Activated CD4-positive, alpha-beta memory T cell treated with anti-CD3 and anti-CD28 coated beads, Interleukin-2, amount 10 ng/mL, durations not matched to agents 7 days and 5 days (primary cell): ENCODE measurements around the gene CHRDL2. TPM values are rescaled to one million over a fixed set of nuclear protein-coding genes. Genes with fewer than 3 reads are reported as not detected.

Experiments
- CTCF ChIA-PET: fragments of 350-600 bp; sonication (Branson Sonifier 250); formaldehyde crosslinking; loops from one replicate; lab custom pipeline; 2021; ENCODE audit warnings: antibody characterized with exemption, inconsistent platforms; lab: Charles Lee
- POLR2A ChIA-PET: fragments of 350-600 bp; sonication (Branson Sonifier 250); formaldehyde crosslinking; loops from one replicate; lab custom pipeline; 2021; ENCODE audit warnings: antibody characterized with exemption; lab: Charles Lee
- DNase-seq: peaks from one replicate; pipeline ENCODE4 v3.0.0-alpha.2; 2020
- H3K27ac Mint-ChIP-seq: one replicate; pipeline ENCODE4 v1.8.0; 2021; ENCODE audit warnings: mild to moderate bottlenecking, mixed read lengths
- H3K27me3 Mint-ChIP-seq: one replicate; pipeline ENCODE4 v1.8.0; 2021; ENCODE audit warnings: mixed read lengths
- H3K36me3 Mint-ChIP-seq: one replicate; pipeline ENCODE4 v1.8.0; 2021; ENCODE audit warnings: low read depth, mixed read lengths
- H3K4me1 Mint-ChIP-seq: one replicate; pipeline ENCODE4 v1.8.0; 2021; ENCODE audit warnings: mixed read lengths
- H3K4me3 Mint-ChIP-seq: one replicate; pipeline ENCODE4 v1.8.0; 2021; ENCODE audit warnings: mild to moderate bottlenecking, mixed read lengths
- H3K9me3 Mint-ChIP-seq: one replicate; pipeline ENCODE4 v1.8.0; 2021; ENCODE audit warnings: mixed read lengths
- total RNA-seq, 2 experiments: library from RNA; stranded (reverse); gene quantifications; one replicate each; pipeline ENCODE4 v1.2.3, GENCODE V29; 2021

The CHRDL2 gene
- total RNA-seq, 2 experiments from 2014 or later = not detected

DNA sequence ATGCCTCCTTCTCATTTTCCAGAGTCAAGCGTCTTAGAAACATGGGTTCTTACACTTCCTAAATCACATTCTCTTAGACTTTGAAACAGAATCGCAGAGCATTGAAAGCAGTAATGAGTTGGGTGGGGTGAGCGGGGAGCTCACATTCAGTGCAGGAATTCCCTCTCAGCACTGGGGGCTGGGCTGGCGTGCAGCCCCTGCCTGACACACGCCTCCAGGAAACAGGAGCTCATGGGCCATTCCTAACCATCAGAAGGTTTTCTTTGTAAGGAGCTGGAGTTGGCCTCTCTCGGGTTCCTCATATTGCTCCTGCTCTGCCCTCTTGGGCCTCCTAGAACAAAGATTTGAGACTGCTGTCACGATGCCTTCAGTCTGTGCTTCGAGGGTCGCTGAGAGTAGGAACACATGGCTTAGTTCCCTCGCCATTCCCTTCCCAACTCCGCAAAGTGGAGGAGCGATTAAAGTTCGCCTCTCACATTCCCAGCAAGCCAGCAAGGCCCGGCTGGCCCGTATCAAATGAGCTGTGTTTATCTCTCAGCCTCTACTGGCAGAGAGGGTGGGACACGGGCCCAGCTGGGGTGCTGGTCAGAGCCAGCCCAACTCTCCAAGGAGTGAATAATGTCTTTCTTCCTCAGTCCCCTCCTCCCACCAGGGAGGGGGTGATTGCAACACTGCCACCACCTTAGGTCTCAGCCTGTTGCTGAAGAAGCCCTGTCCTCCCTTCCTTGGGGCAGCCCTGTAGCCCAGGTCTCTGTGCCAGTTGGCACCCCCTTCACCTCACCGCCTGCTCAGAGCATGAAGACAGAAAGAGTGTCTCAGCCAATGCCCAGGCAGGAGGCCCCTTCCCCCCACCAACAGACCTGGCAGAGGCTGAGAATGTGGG lies 10.4 kb downstream of the CHRDL2 start:
- no peak for DNase-seq
- Mint-ChIP-seq H3K27me3 (peaks cover 26% of the 10 kb centered on the region), H3K27ac (no peak overlapping the region), H3K4me1 (no peaks in the 10 kb centered on the region), H3K9me3 (no peaks in the 10 kb centered on the region), H3K4me3 (no peak overlapping the region), H3K36me3 (no peaks in the 10 kb centered on the region)
- CTCF ChIA-PET = interaction anchor here (1.4 kb wide), 1 partner anchor 18 kb away, joined by 5 read pairs; no protein-coding TSS in a partner anchor
- POLR2A ChIA-PET = no interaction called here

DNA sequence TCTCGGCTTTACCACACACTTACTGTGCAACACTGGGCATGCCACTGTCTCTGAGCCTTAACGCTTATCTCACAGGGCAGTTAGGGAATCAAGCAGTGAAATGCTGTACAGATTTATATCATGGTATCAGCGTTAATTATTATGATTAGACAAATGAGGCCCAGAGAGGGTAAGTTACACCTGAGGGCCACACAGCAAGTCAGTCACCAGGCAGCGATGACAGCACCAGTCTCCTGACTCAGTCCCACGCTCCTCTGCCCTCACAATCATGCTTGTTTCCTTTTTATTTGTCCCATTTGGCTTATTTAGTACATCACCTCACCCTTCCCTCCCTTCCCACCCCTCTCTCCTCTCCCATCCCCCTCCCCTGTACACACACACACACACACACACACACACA lies 12.2 kb downstream of the CHRDL2 start:
- no peak overlapping the region for H3K4me3 Mint-ChIP-seq
- H3K36me3 Mint-ChIP-seq = no peaks in the 10 kb centered on the region
- H3K4me1 Mint-ChIP-seq = no peaks in the 10 kb centered on the region
- H3K27ac Mint-ChIP-seq = no peak overlapping the region
- POLR2A ChIA-PET = no interaction called here
- peaks cover 15% of the 10 kb centered on the region for H3K27me3 Mint-ChIP-seq
- H3K9me3 Mint-ChIP-seq = no peaks in the 10 kb centered on the region
- CTCF ChIA-PET = no interaction called here
- no peak for DNase-seq

DNA sequence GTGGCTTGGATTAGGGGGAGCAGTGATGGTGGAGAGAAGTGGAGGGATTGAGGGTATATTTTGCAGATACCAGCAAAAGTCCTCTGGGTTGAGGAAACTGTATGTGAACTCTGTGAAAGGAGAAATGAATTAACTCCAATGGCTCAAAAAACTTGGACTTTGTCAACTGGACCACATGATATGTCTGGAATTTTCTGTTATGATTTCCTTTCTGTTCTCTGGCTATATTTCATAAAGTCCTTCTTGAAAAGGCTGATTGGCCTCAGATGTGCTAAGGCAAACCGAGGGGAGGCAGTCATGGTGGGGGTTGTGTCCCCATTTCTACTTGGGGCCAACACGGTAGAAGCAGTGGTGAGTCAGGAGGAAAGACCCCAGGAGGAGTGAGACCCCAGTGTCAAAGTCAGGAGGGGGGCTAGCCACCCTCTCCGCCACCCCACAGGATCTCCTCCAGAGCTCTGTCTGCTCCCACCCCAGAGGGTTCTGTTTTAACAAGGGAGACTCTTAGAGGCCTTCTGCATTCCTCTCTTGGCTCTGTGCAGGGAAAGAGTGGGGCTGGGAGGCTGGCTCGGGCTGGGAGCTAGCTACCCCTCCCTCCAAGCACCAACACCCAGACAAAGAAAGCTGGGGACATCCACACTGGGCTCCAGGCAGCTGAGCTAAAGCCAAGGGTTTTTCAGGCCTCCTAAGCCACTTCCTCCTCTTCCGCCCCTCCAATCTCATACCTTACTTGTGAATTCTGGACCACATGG lies 13.8 kb downstream of the CHRDL2 start:
- DNase-seq = no peak
- Mint-ChIP-seq H3K27ac (no peak overlapping the region), H3K4me3 (no peak overlapping the region), H3K27me3 (peaks cover 4% of the 10 kb centered on the region), H3K4me1 (no peaks in the 10 kb centered on the region), H3K36me3 (no peaks in the 10 kb centered on the region), H3K9me3 (no peaks in the 10 kb centered on the region)
- ChIA-PET CTCF (interaction anchor here (1.2 to 2.8 kb wide), 3 partner anchors 9 to 22 kb away, joined by 3 to 12 read pairs (median 4); no protein-coding TSS in a partner anchor), POLR2A (no interaction called here)

DNA sequence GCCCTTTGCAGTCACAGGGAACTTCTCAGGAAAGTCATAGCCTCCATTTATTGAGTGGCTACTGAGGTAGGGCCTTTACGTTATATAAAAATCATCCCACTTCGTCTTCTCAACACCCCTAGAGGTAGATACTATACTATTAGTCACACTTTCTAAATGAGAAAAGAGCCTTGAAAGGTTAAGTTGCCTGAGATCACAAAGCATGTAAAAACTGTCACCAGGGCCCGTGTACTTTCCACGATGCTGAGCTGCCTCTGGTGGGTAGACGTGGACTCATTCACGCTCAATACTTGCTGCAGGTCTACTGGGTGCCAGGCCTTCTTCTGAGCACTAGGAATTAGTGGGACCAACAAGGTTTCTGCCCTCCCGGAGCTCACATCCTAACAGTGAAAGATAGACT lies 16.3 kb downstream of the CHRDL2 start:
- H3K36me3 Mint-ChIP-seq = no peaks in the 10 kb centered on the region
- H3K4me1 Mint-ChIP-seq = no peaks in the 10 kb centered on the region
- CTCF ChIA-PET = interaction anchor here (1.0 kb wide), 1 partner anchor 25 kb away, joined by 3 read pairs; no protein-coding TSS in a partner anchor
- H3K4me3 Mint-ChIP-seq = no peak overlapping the region
- H3K27me3 Mint-ChIP-seq = peaks cover 4% of the 10 kb centered on the region
- no peak for DNase-seq
- no peak overlapping the region for H3K27ac Mint-ChIP-seq
- H3K9me3 Mint-ChIP-seq = no peaks in the 10 kb centered on the region
- POLR2A ChIA-PET = no interaction called here

DNA sequence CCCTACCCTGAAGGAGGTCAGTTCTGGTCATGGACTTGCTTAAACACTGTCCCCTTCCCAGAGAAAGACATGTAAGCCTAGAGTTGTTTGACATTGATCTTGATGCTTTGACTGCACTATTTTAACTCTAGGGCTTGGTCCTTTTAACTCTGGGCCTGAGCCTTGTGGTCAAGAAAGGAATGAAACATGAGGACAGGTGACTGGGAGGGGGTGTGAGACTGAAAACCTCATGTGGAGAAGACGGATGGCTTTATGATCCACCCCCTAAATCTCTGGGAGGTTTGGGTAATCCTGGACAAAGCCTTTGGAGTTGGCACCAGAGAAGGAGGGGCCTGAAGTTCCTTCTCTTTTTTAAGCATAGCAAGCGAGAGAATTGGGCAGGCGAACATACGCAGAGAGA lies 17.5 kb downstream of the CHRDL2 start:
- Mint-ChIP-seq H3K27me3 (peaks cover 4% of the 10 kb centered on the region), H3K27ac (no peak overlapping the region), H3K4me1 (no peaks in the 10 kb centered on the region), H3K36me3 (no peaks in the 10 kb centered on the region), H3K4me3 (no peak overlapping the region), H3K9me3 (no peaks in the 10 kb centered on the region)
- POLR2A ChIA-PET = no interaction called here
- CTCF ChIA-PET = no interaction called here
- no peak for DNase-seq

DNA sequence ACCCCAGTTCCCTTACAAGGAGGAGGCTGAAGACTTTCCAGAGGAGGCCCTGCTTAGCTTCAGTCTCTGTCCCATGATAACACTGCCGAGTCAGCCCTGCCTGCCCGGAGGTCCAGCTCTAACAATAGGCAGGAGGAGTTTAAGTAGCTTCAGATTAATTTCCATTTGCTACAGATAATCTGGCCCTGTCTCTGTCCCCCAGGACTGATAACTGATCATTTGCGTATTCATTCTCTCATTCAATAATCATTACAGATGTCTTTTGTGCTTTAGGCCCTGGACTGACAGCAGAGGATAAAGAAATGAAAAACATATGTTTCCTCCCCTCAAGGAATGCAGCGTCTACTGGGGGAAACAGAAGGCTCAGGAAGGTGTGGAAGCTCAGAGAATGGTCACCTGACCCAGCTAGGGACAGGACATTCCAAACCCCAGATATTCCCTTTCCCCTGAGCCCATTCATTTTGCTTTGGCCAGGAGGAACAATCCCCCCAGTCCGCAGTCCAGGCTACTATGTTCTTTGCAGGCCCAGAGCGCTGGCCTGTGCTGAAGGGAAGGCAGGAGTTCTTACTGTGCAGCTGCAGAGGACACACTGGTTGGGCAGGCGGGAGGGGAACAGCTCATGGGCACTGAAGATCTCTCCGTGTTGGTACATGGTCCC lies 20.8 kb downstream of the CHRDL2 start:
- Mint-ChIP-seq H3K27ac (no peak overlapping the region), H3K4me1 (no peaks in the 10 kb centered on the region), H3K4me3 (no peak overlapping the region), H3K36me3 (no peaks in the 10 kb centered on the region), H3K27me3 (no peaks in the 10 kb centered on the region), H3K9me3 (no peaks in the 10 kb centered on the region)
- ChIA-PET POLR2A (no interaction called here), CTCF (interaction anchor here (1.0 kb wide), 1 partner anchor 8 kb away, joined by 3 read pairs; no protein-coding TSS in a partner anchor)
- no peak for DNase-seq

DNA sequence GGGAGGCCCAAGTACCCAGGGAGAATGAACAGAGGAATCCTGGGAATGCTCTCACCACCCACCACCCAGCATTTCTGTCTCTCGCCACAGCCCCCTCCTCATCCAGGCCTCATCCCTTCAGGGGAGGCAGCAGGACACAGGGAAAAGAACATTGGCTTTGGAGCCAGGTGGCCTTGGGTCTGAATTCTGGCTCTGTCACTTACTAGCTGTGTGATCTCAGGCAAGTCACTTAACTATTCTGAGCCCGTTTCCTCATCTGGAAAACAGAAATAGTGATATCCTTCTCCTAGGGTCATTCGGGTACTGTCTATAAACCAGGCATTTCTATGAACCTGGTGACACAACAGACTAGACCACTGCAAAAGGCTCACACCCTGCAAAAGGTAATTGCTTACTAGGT lies 22.1 kb downstream of the CHRDL2 start:
- POLR2A ChIA-PET = no interaction called here
- H3K4me3 Mint-ChIP-seq = no peak overlapping the region
- no peaks in the 10 kb centered on the region for H3K4me1 Mint-ChIP-seq

DNA sequence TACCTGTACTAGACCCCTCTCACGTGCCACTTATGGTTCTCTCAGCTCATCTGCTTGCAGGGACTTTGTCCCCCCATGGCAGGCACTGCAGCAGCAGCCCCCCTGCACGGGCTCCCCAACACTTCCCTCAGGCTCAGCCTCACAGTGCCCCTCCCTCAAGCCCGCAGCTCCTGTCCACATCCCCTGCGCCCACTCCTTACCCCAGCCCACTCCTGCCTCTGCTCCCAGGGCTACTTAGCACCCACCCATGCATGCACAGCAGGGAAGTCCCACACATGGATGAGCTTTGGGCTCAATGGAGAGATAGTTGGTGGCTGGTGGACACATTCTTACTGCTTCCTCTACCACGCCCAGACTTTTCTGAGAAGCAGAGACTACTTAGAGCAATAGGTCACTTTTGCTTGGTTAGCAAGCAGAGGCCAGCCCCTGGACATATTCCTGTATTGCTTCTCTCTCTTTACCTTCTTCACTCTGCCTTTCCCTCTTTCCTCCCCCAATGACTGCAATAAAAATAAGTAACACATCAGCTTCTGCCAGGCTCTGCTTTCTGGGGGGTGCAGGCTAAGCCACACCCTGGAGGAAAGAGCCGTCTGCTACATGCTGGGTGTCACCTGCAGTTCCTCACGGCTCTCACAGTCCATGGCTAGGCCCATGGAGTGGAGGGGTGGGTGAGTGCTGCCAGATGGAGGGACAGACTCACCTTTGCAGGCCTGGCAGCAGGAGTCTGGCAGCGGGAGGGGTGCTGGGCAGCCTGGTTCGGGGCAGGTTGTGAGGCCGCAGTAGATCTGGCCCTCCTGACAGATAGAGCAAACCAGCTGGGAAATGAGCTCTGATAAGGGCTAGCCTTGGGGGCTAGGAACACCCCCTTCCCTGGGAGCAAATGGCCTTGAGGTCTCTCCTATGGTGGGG lies 23.4 kb downstream of the CHRDL2 start:
- Mint-ChIP-seq H3K4me3 (no peak overlapping the region), H3K36me3 (no peaks in the 10 kb centered on the region), H3K27me3 (no peaks in the 10 kb centered on the region), H3K9me3 (no peaks in the 10 kb centered on the region), H3K4me1 (no peaks in the 10 kb centered on the region), H3K27ac (no peak overlapping the region)
- ChIA-PET CTCF (no interaction called here), POLR2A (no interaction called here)
- no peak for DNase-seq

More for the DNA sequence above, 22.1 kb downstream of the CHRDL2 start:
- DNase-seq = no peak
- Mint-ChIP-seq H3K36me3 (no peaks in the 10 kb centered on the region), H3K27ac (no peak overlapping the region), H3K27me3 (no peaks in the 10 kb centered on the region), H3K9me3 (no peaks in the 10 kb centered on the region)
- CTCF ChIA-PET = no interaction called here

DNA sequence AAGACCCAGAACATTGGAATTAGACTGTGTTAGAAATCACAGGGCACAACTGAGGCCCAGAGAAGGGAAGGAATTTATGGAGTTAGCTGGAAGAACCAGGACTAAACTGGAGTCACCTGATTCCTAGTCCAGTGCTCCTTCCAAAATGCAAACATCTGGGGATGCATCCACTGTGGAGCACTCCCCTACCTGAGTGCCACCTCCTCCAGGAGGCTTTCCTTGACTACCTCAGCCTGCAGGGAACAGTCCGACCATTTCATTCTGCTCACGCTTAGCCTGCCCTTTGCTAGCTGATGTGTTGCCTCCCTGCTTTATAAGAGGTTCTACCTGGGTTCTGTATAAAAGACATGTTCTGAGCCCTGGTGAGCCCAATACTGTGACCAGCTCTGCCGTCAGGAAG lies 24.0 kb downstream of the CHRDL2 start:
- DNase-seq = no peak
- CTCF ChIA-PET = no interaction called here

DNA sequence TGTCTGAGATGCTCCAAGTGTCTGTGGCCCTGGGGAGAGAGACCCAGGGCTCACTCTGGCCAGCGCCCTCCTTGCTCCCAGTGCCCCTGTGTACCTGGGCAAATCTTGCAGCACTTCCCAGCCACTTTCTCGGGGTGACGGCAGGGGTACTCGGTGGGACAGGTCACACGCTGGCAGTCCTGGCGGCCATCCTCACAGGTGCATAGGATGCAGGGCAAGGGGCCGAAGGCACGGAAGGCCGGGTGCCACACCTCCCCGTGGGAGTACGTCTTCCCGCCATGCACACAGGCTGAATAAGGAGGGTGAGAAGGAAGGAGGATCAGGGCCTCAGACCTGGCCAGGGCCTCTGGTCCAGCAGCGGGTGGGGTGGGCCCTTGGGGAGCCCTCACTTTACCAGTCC lies 28.0 kb downstream of the CHRDL2 start:
- Mint-ChIP-seq H3K9me3 (no peaks in the 10 kb centered on the region), H3K27ac (no peak overlapping the region), H3K4me1 (no peaks in the 10 kb centered on the region), H3K4me3 (no peak overlapping the region), H3K27me3 (no peaks in the 10 kb centered on the region), H3K36me3 (no peaks in the 10 kb centered on the region)
- CTCF ChIA-PET = interaction anchor here (0.8 to 4.0 kb wide), 22 partner anchors 10 to 285 kb away, joined by 3 to 50 read pairs (median 4); partner anchors contain the start of genes NEU3 and POLD3
- POLR2A ChIA-PET = no interaction called here
- no peak for DNase-seq

More for the DNA sequence above, 24.0 kb downstream of the CHRDL2 start:
- H3K4me3 Mint-ChIP-seq = no peak overlapping the region
- H3K27me3 Mint-ChIP-seq = no peaks in the 10 kb centered on the region
- POLR2A ChIA-PET = no interaction called here
- no peaks in the 10 kb centered on the region for H3K4me1 Mint-ChIP-seq
- H3K9me3 Mint-ChIP-seq = no peaks in the 10 kb centered on the region
- no peaks in the 10 kb centered on the region for H3K36me3 Mint-ChIP-seq
- no peak overlapping the region for H3K27ac Mint-ChIP-seq

DNA sequence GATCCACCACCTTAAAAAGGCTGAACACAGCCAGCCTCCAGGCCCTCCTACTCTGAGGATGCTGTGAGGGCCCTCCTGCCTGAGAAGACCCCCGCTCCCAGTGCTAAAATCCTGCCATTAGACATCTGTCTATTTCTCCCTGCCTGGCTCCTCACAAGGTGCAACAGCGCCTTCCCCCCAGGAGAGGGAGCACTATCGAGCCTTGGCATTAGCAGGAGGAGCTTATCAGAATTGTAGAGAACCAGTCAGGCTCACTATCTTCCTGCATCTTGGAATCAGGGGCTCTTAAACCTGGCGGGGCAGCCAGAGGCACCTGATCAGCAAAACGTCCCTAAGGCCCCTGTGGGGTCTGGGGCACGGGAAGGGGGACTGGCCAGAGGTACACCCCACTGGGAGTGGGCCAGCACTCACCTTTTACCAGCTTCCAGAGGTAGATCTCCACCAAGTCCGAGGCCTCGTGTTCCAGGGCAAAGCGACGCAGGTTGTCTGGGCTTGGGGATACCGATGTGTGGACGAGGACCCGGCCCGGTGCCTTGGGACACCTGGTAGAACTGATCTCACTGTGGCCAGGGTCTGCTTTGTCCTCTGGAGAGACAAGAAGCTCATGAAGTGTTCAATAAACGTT lies 28.7 kb downstream of the CHRDL2 start:
- ChIA-PET POLR2A (no interaction called here), CTCF (interaction anchor here (0.6 to 4.0 kb wide), 34 partner anchors 8 to 546 kb away, joined by 3 to 50 read pairs (median 4); partner anchors contain the start of genes NEU3 and POLD3)
- Mint-ChIP-seq H3K4me3 (no peak overlapping the region), H3K4me1 (no peaks in the 10 kb centered on the region), H3K27me3 (no peaks in the 10 kb centered on the region), H3K27ac (no peak overlapping the region), H3K9me3 (no peaks in the 10 kb centered on the region), H3K36me3 (no peaks in the 10 kb centered on the region)
- DNase-seq = peak; percentile 62

DNA sequence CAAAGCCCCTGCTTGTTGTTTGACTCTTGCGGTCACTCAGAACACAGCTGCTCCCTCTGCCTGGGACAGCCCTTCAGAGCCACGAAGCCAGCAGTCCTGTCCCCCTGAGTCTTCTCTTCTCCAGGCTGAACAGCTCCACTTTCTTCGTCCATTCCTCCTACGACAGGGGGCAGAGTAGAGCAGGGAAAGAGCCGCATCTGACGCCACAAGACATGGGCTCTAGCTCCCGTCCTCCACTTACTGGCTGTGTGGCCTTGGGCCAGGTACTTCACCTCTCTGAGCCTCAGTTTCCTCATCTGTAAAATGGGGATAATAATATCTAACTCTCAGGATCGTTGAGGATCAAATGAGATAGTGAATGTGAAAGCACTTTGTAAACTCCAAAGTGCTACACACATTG lies 29.9 kb downstream of the CHRDL2 start:
- peak; percentile 19 for DNase-seq
- H3K36me3 Mint-ChIP-seq = no peaks in the 10 kb centered on the region
- POLR2A ChIA-PET = no interaction called here
- no peaks in the 10 kb centered on the region for H3K9me3 Mint-ChIP-seq
- no peak overlapping the region for H3K27ac Mint-ChIP-seq
- no peak overlapping the region for H3K4me3 Mint-ChIP-seq
- CTCF ChIA-PET = interaction anchor here (0.6 to 4.0 kb wide), 14 partner anchors 15 to 704 kb away, joined by 3 to 50 read pairs (median 4); no protein-coding TSS in a partner anchor
- H3K4me1 Mint-ChIP-seq = no peaks in the 10 kb centered on the region
- H3K27me3 Mint-ChIP-seq = peaks cover 2% of the 10 kb centered on the region
